Measurements from ENCODE around the gene ATP2A3.
"Not testable (repeated sequence)": the region's sequence is repeated elsewhere in the genome, so short reads cannot be mapped to it uniquely, and the experiment has no call there.

ATP2A3 gene

DNA sequence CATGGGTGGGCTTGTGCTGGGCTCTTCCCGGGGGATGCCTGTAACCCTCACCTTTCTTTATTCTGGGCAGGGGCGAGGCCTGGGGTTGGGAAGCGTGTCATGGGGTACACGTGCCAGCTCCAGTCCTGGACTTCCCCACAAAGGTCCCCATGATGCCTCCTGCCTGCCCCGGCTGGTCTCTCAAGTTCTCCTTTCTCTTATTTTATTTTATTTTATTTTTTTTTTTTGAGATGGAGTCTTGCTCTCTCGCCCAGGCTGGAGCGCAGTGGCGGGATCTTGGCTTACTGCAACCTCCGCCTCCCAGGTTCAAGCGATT is 8.6 kb downstream of the ATP2A3 start:
- DNase-seq (ENCODE audit: low spot score): no peak

DNA sequence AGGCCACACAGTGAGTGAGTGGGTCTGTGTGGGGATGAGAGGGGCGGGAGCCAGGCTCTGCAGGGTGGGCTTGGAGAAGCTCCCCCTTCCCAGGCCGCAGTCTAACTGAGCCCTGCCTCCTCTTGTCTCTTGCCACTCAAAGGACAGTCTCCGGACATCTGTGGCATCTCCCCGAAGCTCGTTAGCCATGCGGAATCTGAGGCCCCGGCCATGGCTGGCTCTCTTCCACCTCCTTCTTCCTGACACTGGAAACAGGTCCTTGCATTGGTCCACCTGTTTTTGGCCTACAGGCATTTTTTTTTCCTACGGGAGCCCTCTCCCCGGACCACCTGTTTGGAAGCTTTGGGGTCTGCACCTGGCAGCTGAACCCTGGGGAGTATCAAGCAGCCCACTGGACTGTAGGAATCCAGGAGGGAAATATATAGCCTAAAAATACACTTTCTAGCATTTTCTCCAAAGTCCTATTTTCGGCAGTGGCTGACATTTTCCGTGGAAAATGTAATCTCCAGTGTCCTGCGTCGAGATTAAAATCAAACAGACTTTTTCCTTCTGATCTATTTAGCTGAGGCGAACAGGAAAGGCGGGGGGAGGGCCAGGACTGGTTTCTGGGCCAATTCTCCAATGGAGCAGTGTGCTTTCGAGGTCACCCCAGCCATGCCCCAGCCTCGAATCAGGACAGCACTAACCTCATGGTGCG is 9.1 kb downstream of the ATP2A3 start:
- DNase-seq (ENCODE audit: low spot score): no peak

DNA sequence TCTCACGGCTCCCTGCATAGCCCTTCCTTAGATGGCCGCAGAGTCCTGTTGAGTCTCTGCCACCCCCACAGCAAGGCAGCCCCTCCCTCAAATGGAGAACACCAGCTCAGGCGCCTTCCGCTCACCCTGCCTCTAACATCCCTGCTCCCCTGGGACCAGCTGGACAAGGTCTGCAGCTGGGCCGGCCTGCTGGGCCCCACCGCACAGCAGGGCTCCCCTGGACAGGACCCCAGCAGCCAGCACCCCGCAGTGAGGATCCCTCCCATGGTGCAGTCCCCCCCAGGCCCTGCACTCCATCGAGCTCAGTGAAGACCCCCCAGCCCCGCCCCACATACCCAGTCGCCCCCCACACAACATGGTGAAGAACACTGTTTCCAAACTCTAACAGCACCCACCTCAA is 10.2 kb downstream of the ATP2A3 start:
- DNase-seq (ENCODE audit: low spot score): no peak

DNA sequence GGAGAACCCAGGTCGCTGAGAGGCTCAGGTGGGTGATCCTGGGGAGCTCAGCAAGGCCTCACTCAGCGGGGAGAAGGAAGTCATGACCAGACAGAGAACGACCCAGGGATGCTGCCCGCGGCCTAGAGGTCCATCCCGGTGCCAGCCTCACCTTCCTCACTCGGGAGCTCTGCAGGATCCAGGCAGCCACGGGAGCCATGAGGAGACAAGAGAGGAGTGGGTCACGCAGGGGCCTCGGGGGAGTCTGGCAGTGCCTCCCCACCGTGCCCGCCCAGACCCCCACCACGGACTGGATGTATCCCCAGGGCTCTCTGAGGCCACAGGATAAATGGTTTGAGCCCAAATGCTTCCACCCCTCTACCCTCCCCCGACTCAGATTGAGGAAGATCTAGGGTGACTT is 10.7 kb downstream of the ATP2A3 start:
- DNase-seq (ENCODE audit: low spot score): no peak

DNA sequence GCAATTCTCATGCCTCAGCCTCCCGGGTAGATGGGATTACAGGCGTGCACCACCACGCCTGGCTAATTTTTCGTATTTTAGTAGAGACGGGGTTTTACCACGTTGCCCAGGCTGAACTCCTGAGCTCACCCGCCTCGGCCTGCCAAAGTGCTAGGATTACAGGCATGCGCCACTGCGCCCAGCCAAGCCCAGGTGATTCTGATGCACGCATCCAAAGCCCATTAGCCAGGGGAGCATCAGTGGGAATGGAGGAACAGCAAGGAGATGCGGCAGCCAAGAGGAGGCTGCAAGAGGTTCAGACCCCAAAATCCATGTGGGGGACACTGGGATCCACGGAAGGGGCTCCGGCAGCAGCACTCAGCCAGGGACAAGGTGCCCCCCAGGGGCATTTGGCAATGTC is 12.1 kb downstream of the ATP2A3 start:
- DNase-seq (ENCODE audit: low spot score): no peak

DNA sequence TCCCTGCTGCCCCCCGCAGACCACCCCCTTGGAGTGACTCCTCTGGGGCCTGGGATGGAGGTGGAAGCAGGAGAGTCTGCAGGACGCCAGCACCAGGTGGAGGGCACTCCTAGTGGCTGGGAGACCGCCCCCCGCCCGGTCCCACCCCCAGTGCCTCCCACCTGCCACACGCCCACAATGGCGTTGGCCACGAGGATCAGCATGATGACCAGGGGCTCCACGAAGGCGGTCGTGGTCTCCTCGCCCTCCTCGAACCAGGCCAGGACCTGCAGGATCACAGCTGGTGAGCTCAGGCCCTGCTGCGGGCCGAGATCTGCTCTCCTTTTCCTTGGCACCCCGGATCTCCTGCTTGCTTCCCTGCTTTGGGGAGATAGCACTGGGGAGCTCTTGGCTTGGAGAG is 12.8 kb downstream of the ATP2A3 start:
- DNase-seq (ENCODE audit: low spot score): no peak

DNA sequence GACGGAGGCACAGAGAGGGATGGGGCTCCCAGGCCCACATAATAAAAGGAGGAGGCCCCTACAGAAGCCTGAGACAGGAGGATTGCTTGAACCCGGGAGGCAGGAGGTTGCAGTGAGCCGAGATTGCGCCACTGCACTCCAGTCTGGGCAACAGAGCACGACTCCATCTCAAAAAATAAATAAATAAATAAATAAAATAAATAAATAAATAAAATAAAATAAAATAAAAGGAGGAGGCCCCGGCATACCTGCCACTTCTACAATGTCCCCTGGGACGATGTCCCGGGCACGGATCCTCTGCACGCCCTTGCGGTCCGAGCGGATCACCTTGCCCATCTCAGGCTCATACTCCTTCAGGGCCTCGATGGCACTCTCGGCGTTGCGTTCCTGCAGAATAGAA is 13.2 kb downstream of the ATP2A3 start:
- DNase-seq (ENCODE audit: low spot score): no peak

DNA sequence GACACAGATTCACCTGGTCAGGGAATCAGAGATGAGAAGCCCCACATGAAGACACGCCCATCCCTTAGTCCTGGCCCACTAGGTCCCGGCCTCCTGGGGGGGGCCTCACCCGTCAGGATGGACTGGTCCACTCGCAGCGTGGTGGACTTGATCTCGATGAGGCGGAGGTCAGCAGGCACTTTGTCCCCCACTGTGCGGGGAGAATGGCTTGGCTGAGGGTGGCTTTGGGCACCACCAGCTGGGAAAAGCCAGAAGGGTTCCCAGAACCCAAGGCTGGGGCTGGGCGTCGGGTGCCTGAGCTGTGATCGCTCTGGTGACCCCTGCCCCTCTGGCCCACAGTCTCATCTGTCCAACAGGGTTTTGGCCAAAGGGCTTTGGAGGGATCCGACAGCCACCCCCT is 13.7 kb downstream of the ATP2A3 start:
- DNase-seq (ENCODE audit: low spot score): no peak

DNA sequence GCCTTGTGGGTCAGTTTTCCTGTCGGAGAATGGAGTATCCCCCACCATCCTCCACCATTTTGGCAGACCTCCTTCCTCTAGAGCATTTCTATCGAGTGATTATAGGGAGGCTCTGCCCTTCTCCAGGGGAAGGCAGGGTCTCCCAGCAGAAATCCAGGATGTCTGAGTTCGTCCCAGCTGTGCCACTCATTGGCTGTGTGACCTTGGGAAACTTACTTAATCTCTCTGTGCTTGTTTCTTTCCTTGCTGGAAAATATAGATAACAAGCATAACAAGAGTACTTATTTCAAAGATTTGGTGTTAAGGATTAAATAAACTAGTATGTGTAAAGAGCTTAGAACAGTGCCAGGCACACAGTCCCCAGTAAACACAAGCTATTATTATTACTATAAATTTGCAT is 14.8 kb downstream of the ATP2A3 start:
- DNase-seq (ENCODE audit: low spot score): no peak

DNA sequence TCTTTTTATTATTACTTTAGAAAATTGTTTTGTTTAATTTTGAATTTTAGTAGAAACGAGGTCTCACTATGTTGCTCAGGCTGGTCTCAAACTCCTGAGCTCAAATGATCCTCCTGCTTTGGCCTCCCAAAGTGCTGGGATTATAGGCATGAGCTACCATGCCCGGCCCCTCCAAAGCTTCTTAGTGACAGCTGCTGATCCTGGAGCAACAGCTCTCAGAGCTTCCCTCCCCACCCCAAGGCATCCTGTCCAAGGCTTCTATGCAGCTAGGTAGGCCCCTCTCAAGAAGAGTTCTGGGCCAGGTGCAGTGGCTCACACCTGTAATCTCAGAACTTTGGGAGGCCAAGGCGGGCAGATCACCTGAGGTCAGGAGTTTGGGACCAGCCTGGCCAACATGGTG is 15.7 kb downstream of the ATP2A3 start:
- not testable (repeated sequence) for DNase-seq (ENCODE audit: low spot score)

DNA sequence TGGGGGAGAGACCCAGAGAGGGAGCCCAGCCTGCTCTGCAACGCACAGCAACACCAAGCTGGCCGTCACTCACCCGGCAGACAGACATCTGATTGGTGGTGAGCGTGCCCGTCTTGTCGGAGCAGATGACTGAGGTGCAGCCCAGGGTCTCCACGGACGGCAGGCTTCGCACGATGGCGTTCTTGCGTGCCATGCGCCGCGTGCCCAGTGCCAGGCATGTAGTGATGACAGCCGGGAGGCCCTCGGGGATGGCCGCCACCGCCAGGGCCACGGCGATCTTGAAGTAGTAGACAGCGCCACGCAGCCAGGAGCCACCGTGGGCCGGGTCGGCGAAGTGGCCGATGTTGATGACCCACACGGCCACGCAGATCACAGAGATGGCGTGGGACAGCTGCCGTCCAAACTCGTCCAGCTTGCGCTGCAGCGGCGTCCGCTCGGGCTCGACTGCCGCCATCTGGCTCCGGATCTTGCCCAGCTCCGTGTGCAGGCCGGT is 16.9 kb downstream of the ATP2A3 start:
- DNase-seq (ENCODE audit: low spot score): no peak

DNA sequence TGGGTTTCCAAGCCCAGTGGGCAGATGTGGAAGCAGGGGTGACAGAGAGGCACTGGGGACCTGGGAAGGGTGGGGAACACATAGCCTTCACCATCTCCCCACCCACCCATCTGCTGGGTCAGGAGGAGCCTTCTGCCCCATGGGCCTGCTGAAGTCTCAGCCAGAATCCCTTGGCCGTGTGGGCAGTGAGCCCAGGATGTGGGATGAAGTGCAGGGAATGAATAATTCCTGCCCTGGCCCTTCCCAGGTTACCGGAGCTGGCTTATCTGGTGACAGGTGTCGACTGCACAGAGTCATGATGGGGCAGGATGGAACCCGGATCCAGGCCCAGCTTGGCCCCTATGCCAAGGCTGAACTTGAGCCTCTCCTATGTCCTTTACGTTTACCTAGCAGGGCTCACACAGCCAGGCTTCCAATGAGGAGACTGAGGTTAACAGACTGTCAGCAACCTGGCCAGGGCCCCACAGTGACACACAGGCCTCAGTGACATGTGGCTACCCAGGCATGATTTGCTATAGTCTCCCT is 17.5 kb downstream of the ATP2A3 start:
- no peak for DNase-seq (ENCODE audit: low spot score)

DNA sequence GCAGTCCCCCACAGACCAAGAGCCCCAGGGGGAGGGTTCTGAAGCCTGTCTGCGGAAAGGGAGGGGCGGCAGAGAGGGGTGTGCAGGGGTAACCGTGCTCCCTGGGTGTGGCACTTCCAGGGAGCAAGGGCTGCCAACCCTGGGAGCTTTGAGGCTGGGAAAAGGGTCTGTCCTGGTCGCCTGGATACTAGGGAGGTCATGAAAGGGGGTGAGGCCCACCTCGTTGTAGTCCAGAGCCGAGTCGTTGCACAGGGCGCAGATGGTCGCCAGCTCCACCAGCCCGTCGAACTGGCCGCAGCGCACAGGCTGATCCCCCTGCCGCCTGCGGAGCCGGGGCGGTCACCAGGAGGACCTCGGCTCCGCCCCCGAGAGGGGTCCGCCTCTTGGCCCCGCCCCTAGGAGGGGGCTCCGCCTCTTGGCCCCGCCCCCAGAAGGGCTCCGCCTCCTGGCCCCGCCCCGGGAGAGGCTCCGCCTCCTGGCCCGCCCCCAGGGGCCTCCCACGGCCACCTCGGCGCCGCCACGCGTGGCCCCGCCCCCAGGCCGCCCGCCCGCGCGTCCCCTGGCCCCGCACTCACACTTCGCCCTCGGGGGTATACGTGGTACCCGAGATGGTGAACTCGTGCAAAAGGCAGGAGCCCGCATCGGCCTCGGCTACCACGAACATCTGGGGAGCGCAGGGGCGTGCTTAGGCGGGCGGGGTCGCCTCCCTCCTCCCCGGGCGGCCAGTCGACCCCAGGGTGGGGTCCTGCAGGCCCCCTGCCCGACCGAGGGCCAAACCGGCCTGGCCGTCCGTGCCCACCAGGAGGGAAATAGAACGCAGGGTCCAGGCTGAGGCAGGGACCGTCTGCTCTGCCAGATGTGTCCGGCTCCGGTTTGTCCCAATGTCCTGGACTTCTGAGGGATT is 19.5 kb downstream of the ATP2A3 start:
- DNase-seq (ENCODE audit: low spot score): peak; percentile 80

DNA sequence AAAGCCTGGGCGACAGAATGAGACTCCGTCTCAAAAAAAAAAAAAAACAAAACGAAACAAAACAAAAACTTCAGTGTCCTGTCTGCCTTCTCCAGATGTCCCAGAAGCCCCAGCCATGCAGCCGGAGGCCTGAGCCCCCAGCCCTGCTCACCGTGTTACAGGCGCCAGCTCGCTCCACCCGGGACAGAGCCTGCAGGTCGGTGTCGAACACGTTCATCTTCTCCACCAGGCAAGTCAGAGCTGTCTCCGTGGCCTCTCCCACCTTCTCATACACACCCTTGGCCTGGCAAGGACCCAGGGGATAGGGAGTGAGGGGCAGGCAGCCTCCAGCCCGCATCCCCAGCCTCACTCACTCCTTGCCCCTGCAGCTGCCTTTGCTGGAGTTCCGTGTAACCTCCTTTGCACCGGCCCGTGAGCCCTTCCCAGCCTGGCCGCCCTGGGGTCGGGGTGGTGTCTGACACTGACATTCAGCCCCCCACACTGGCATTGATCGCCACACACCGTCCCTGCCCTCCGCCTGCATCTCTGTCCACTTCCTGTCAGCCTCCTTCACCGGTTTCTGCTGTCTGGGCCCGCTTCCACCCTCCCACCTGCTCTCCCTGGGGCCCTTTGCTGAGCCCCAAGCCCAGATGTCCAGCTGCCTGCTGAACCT is 20.9 kb downstream of the ATP2A3 start:
- DNase-seq (ENCODE audit: low spot score): no peak

DNA sequence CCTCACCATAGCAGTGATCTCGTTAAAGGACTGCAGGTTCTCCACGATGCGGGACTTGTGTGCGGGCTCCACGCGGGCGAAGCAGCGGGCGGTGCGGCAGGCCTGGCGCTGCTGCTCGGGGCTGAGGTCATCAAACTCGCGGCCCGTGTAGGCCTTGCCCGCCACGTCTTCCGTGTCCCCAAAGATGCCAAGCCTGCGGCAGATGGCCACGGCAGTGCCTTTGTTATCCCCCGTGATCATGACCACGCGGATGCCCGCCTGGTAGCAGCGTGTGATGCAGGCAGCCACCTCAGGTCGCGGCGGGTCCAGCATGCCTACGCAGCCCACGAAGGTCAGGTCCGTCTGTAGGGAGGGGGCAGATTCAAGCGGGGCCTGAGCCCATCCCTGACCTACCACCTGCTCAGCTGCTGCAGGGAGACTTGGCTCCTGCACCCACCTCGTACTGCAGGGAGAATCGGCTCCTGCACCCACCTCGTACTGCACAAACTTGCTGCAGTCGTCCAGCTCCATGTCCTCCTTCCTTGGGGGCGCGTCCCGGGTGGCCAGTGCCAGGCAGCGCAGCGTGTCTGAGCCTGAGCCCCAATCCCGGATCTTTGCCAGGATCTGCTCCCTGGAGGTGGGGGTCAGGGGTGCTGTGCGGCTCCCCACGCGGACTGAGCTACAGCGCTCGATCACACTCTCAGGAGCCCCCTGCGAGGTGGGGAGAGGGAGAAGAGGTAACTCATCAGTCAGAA is 23.1 kb downstream of the ATP2A3 start:
- no peak for DNase-seq (ENCODE audit: low spot score)

DNA sequence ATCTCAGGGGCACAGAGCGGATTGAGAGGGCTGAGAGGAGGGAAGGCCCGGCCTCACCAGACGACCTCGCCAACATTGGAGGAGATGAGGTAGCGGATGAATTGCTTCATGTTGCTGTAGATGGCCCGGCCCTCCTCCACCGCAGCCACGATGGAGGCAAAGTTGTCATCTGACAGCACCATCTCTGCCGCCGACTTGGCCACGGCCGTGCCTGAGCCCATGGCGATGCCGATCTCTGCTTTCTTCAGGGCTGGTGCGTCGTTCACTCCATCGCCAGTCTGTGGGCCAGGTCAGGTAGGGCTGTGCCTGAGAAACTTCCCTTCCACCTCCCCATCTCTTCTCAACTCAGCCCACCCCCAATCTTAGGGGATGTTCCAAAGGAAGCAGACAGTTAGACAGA is 26.9 kb downstream of the ATP2A3 start:
- no peak for DNase-seq (ENCODE audit: low spot score)

DNA sequence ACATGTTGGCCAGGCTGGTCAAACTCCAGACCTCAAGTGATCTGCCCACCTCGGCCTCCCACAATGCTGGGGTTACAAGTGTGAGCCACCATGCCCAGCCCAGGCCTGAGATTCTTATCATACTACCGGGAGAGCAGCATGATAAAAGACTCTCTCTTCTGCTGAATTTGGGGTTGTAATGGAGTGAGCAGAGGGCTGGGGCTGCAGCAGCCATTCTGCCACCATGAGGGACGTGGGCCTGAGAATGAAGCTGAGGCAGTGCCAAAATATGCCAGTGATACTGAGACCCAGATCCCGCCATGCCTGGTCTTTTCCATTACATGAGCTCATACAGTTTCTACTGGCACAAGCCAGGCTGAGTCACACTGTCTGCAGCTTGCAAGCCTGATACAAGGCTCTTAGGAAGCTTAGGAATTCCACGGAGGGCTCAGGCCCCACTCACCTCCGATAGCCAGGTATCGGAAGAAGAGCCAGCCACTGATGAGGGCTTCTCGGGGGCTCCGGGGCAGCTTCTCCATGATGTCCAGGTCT is 28.3 kb downstream of the ATP2A3 start:
- no peak for DNase-seq (ENCODE audit: low spot score)

DNA sequence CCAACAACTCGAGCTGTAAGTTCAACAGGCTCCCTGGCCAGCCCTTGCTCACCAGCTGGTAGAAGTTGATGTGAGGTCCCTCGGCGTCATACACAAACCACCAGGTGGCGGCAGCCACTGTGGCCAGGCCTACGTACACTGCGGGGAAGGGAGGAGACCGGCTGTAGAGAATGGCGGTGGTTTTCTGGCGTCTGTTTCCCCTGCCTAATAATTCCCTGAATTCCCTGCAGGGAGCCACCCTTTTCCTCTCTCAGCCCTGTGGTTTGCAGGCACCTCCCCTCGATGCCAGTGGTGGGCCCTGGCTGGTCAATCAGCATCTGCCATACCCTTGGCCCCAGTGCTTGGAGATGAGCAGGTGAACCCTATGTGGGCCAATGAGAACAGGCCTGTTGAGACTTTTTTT is 29.1 kb downstream of the ATP2A3 start:
- no peak for DNase-seq (ENCODE audit: low spot score)

DNA sequence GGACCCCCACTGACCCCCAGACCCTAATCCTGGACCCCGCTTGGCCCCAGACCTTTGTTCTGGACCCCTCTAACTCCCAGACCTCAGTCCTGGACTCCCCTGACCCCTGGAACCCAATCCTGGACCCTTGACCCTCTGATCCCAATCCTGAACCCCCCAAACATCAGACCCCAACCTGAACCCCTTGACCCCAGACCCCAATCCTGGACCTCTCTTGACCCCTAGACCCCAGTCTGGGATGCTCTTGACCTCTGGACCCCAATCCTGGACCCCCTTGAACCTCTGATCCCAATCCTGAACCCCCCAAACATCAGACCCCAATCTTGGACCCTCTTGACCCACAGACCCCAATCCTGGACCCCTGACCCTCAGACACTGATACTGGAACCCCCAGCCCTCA is 34.5 kb downstream of the ATP2A3 start:
- DNase-seq (ENCODE audit: low spot score): no peak

DNA sequence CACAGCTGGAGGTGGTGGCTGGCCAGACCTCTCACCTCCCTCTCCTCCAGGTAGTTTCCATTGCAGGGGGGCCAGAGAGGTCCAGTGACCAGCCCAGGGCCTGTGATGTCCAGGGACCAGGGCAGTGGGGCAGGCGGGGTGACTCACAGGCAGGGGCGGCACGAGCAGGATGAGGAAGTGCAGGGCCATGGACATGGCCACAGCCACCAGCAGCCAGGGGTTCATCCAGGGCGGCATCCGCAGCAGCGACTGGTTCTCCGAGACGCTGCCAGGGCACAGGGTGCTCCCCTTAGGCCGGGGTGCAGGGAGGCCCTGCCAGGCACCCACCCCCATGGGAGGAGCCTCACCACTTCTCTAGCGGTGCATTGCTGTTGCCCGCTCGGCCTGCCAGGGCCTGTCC is 35.1 kb downstream of the ATP2A3 start:
- DNase-seq (ENCODE audit: low spot score): no peak

DNA sequence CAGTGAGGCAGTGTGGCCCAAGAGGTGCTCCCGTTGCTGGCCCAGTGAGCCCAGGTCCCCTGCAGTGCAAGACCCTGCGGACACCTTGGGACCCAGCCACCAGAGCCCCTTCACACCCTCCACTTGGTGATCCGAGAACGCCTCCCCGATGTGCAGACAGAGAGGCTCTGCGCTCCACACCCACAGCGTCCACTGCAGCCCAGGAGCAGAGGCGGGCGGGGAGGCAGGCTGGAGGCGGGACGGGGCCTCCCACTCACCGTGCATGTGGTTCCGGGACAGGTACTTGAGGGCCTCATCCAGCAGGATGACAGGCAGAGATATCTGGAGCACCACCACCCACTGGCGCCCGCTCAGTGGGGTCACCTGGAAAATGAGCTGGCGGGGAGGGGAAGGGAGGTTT is 35.8 kb downstream of the ATP2A3 start:
- DNase-seq (ENCODE audit: low spot score): no peak
